GM12878 (cell line): Measurements from ENCODE around the gene NPTN.

ENCODE experiments used
- CBX3 ChIP-seq: fragments of 200-600 bp; sonication (generic); IDR thresholded peaks from 2 replicates; pipeline ENCODE4 v1.6.1; 2016; ENCODE audit warnings: low read depth, borderline replicate concordance
- FOXM1 ChIP-seq: IDR thresholded peaks from 2 replicates; pipeline ENCODE4 v1.6.1; 2012; ENCODE audit warnings: low read depth, mild to moderate bottlenecking, inconsistent platforms, low read length, moderate library complexity
- JUNB ChIP-seq: IDR thresholded peaks from 2 replicates; pipeline ENCODE4 v1.6.1; 2016; ENCODE audit warnings: antibody characterized with exemption, mild to moderate bottlenecking
- MXI1 ChIP-seq: fragments of 150-350 bp; IDR thresholded peaks from 2 replicates; pipeline ENCODE4 v1.6.1; 2011; ENCODE audit warnings: low read depth, mild to moderate bottlenecking, inconsistent platforms, low read length, improper control_type of control experiment
- POLR2A ChIP-seq: IDR thresholded peaks from 2 replicates; pipeline ENCODE4 v1.6.1; 2011; ENCODE audit warnings: low read depth, mild to moderate bottlenecking, low read length
- POLR2AphosphoS5 ChIP-seq: IDR thresholded peaks from 2 replicates; pipeline ENCODE4 v1.6.1; 2011; ENCODE audit warnings: mild to moderate bottlenecking, low read length, inconsistent platforms
- TF ChIP-seq, protein P1 (sequence below): IDR thresholded peaks from 2 replicates; pipeline ENCODE4 v1.6.1; 2011; ENCODE audit warnings: low read depth, low read length, improper control_type of control experiment, borderline replicate concordance
- TF ChIP-seq, protein P2 (sequence below): fragments of 450-650 bp; IDR thresholded peaks from 2 replicates; pipeline ENCODE4 v1.6.1; 2017; ENCODE audit warnings: mild to moderate bottlenecking

DNA sequence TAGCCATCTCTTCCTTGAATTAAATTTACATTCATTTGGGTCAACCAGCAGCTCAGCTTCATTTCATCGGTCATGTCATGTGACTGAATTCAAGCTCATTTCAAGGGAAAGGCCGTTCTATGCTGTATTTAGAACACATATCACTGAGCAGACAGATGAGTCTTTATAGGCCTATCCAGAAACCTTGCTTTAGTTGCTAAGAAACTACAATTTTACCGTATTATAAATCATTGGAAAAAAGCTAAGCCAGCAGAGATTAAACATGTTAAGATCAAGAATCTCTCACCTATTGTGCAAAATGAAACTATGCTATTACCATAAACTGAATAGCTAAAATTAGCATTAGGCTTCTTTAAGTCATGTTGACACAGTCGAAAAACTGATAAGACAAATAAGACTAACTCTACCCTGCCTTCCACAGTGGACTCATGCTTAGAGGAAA is 2.2 kb downstream of the NPTN start:
- TF ChIP-seq CBX3 (no peak), FOXM1 (no peak), POLR2A (no peak), MXI1 (no peak), POLR2AphosphoS5 (no peak), JUNB (no peak)
- TF ChIP-seq, protein P1, sequence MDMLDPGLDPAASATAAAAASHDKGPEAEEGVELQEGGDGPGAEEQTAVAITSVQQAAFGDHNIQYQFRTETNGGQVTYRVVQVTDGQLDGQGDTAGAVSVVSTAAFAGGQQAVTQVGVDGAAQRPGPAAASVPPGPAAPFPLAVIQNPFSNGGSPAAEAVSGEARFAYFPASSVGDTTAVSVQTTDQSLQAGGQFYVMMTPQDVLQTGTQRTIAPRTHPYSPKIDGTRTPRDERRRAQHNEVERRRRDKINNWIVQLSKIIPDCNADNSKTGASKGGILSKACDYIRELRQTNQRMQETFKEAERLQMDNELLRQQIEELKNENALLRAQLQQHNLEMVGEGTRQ, result no peak; the same call in 1 of the 2 replicates
- TF ChIP-seq, protein P2, sequence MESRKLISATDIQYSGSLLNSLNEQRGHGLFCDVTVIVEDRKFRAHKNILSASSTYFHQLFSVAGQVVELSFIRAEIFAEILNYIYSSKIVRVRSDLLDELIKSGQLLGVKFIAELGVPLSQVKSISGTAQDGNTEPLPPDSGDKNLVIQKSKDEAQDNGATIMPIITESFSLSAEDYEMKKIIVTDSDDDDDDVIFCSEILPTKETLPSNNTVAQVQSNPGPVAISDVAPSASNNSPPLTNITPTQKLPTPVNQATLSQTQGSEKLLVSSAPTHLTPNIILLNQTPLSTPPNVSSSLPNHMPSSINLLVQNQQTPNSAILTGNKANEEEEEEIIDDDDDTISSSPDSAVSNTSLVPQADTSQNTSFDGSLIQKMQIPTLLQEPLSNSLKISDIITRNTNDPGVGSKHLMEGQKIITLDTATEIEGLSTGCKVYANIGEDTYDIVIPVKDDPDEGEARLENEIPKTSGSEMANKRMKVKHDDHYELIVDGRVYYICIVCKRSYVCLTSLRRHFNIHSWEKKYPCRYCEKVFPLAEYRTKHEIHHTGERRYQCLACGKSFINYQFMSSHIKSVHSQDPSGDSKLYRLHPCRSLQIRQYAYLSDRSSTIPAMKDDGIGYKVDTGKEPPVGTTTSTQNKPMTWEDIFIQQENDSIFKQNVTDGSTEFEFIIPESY, result no peak
